ENCODE measurements around the gene TMEM120B.

GRCh38 chr12:121807642-121808347 lies 95.2 kb downstream of the TMEM120B start:
- no peak for TF ChIP-seq CTCF (IDR thresholded peaks at IDR 0.05; ENCODE audit: poor library complexity)
- no peak for TF ChIP-seq EZH2phosphoT487 (IDR thresholded peaks at IDR 0.05; ENCODE audit: low read depth, severe bottlenecking, unreplicated experiment)
- TF ChIP-seq EZH2 (IDR thresholded peaks at IDR 0.05; ENCODE audit: borderline replicate concordance) = no peak
